Measurements from ENCODE around the gene SLC7A9.

The SLC7A9 gene

DNA sequence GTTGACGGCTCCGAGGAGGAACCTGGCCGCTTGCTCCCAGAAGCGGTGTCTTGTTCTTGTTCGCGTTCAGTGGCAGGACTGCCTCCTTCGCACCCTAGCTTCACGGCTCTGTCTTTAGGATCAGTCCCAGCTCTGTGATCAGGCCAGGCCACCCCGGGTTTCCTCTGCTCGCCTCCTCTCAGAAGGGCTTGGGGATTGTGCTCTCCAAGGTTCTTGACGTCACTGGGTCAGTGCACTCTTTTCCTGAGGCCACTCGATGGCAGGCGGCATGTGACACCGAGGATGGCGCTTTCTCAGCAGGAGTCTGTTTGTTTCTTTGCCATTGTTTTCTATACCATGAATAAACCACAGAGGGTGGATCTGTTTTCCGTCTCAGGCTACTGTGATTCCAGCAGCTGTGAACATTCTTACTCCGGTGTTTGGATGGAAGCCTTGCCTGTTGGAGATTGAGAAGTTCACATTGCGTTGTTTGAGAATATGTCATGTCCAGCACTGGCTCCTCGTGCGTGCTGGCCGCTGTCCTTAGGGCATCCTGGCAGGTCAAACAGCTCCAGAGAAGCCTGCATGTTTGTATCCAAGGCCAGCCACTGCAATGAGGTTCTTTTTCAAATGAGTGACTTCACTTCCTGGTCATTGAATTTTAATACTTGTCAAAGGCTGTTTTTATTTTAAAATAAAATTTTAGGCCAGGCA, 44.5 kb downstream of the SLC7A9 start:
- Histone ChIP-seq H3K27me3 (ENCODE audit: insufficient read depth, low read depth, severe bottlenecking) (no peaks in the 10 kb centered on the region), H3K9me3 (ENCODE audit: severe bottlenecking) (no peaks in the 10 kb centered on the region), H3K36me3 (no peaks in the 10 kb centered on the region), H3K27ac (no peak overlapping the region), H3K4me3 (ENCODE audit: low read depth, low read length) (no peak overlapping the region)
- TF ChIP-seq, protein P1, sequence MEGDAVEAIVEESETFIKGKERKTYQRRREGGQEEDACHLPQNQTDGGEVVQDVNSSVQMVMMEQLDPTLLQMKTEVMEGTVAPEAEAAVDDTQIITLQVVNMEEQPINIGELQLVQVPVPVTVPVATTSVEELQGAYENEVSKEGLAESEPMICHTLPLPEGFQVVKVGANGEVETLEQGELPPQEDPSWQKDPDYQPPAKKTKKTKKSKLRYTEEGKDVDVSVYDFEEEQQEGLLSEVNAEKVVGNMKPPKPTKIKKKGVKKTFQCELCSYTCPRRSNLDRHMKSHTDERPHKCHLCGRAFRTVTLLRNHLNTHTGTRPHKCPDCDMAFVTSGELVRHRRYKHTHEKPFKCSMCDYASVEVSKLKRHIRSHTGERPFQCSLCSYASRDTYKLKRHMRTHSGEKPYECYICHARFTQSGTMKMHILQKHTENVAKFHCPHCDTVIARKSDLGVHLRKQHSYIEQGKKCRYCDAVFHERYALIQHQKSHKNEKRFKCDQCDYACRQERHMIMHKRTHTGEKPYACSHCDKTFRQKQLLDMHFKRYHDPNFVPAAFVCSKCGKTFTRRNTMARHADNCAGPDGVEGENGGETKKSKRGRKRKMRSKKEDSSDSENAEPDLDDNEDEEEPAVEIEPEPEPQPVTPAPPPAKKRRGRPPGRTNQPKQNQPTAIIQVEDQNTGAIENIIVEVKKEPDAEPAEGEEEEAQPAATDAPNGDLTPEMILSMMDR (IDR thresholded peaks at IDR 0.05; ENCODE audit: low read depth, low read length) = no peak
- no peak for DNase-seq

DNA sequence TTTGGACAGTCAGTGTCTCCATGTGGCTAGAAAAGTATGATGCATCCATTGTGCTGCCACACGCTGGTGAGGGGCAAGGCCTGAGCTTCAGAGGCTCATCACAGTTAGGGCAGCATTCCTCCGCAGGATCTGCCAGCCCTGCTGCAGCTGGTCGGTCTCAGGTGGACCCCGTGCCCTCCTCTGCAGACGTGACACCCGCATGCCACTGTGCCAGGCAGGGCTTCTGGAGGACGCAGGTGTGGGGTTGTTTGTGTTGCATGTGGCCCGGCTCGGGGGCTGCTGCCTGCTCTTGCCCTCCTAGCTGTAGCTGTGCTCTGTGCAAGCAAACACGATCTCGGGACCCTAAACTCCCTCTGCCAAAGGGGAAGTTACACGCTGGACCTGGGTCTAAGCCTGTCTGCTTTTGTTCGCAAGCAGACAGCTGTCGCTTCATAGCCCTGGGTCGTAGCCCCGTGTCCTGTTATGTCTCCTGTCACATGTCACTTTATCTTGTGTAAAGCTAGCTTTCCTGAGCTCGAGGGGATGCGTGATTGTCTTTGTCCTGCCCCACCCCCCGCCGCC, 45.3 kb downstream of the SLC7A9 start:
- Histone ChIP-seq H3K4me3 (ENCODE audit: low read depth, low read length) (no peak overlapping the region), H3K9me3 (ENCODE audit: severe bottlenecking) (no peaks in the 10 kb centered on the region), H3K27ac (no peak overlapping the region), H3K36me3 (no peaks in the 10 kb centered on the region), H3K27me3 (ENCODE audit: insufficient read depth, low read depth, severe bottlenecking) (no peaks in the 10 kb centered on the region)
- DNase-seq = peak; percentile 28
- TF ChIP-seq, protein P1 (IDR thresholded peaks at IDR 0.05; ENCODE audit: low read depth, low read length) = peak; percentile 41

DNA sequence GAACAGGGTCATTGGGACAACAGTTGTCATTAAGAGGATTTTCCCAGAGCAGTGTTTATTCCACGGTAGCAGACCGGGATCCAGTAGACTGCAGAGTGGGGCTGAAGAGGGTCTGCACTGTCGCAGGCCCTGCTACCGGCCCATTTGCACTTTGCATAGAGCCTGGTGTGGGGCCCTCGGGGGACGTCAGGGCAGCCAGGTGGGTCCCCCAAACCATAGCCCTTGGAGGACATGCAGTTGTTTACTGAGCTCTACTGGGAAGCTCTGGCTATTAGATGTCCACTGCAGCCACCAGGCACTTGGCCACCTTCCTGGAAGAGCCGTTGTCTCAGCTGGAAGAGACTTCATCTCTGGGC, 45.8 kb downstream of the SLC7A9 start:
- Histone ChIP-seq H3K4me3 (ENCODE audit: low read depth, low read length) (no peak overlapping the region), H3K9me3 (ENCODE audit: severe bottlenecking) (no peaks in the 10 kb centered on the region), H3K27me3 (ENCODE audit: insufficient read depth, low read depth, severe bottlenecking) (no peaks in the 10 kb centered on the region), H3K36me3 (no peaks in the 10 kb centered on the region), H3K27ac (no peak overlapping the region)
- DNase-seq = no peak
- TF ChIP-seq, protein P1 (IDR thresholded peaks at IDR 0.05; ENCODE audit: low read depth, low read length) = no peak

DNA sequence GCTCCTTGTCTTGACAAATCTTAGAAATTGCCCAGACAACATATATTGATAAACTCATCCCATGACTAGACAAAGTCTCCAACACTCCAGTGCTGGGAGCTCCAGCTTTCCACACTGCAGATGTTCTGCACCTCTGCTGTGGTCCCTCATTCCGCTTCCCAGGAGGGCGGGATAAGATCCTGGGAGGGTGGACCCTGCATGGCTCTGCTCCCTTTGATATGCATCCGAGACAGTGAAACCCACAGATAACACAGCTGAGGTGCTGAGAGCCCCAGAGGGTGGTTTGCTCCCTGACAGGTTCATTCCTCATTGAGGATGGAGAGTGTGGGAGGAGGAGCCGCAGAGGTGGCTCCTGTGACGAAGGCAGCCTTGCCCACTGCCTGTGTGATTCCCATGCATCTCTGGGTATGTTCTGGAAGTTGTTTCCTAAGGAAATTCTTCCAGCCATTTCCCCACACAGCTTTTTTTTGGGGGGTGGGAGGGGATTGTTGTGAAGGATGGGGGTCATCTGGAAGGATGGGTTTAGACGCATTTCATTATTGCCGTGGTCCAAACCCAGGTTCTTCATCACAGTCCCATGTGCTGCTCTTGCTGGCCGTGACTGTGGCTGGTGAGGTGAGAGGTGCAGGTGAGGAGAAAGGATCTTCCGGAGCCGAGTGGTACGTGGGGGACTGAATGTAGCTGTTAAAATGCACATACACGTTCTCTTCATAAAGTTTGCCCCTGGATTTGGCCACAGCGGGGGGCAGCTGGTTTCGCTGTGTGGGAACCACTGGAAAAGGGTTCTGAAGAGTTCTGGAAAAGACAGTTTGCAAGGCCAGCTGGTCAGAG, 46.4 kb downstream of the SLC7A9 start:
- DNase-seq = no peak
- H3K4me3 ChIP-seq (ENCODE audit: low read depth, low read length) = no peak overlapping the region
- H3K27ac ChIP-seq = no peak overlapping the region
- no peaks in the 10 kb centered on the region for H3K9me3 ChIP-seq (ENCODE audit: severe bottlenecking)
- H3K36me3 ChIP-seq = no peaks in the 10 kb centered on the region
- TF ChIP-seq, protein P1 (IDR thresholded peaks at IDR 0.05; ENCODE audit: low read depth, low read length) = no peak
- no peaks in the 10 kb centered on the region for H3K27me3 ChIP-seq (ENCODE audit: insufficient read depth, low read depth, severe bottlenecking)

DNA sequence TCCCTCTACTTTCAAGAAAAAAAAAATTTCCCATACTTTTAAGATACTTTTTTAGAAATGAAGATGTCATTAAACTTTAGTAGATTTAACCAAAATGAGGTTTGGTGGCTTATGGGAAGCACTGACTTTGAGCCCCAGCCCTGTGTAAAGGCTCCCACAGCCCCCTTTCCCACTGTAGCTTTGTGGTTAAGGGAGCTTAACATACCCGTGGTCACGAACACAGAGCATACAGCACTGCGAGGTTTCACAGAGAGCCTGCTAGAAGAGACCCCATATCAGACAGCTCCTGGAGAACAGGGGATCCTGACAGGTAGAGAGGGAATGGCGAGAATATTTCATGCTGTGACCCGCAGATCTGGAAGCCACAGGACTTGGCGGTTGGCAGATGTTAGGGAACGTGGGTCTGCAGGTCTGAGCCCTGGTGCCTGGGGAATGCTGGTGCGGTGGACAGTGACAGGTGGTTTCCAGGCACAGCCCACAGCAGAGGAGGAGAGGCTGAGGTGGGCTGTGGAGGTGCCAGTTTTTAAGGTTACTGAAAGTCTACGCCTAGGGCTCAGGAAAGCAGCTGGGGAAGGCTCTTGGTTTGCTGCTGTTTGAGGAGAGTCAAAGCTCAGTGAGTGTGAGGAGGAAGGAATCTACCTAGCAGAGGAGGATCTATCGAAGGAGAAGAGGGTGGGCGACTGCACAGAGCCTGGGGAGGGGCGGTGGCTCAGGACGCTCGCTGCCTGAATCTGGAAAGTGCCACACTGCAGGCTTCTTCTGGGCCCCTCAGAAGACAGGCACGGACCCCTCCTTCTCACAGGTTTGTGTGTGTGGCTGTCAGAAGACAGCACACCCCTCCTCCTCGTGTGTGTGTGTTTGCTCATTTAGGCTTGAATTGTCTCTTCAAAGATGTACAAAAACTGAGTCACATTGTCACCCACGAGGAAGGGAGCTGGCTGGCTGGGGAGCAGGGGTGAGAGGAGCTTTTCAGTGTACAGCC, 49.9 kb downstream of the SLC7A9 start:
- DNase-seq = no peak
- TF ChIP-seq, protein P1 (IDR thresholded peaks at IDR 0.05; ENCODE audit: low read depth, low read length) = no peak

More for the DNA sequence above, 49.9 kb downstream of the SLC7A9 start:
- no peaks in the 10 kb centered on the region for H3K9me3 ChIP-seq (ENCODE audit: severe bottlenecking)
- H3K27me3 ChIP-seq (ENCODE audit: insufficient read depth, low read depth, severe bottlenecking) = no peaks in the 10 kb centered on the region
- H3K4me3 ChIP-seq (ENCODE audit: low read depth, low read length) = no peak overlapping the region
- H3K36me3 ChIP-seq = no peaks in the 10 kb centered on the region
- H3K27ac ChIP-seq = no peak overlapping the region
